ENCODE results near the gene MELTF.

The MELTF gene

GRCh38 chr3:196995027-196995426 is 34.6 kb downstream of the MELTF start:
- no peak for DNase-seq (ENCODE audit: low read depth in 4 of 4, low spot score in 1 of 4)

- no peak for DNase-seq (ENCODE audit: low read depth in 4 of 4, low spot score in 1 of 4)
Observed at GRCh38 chr3:196994056-196994455, 35.6 kb downstream of the MELTF start.

DNA sequence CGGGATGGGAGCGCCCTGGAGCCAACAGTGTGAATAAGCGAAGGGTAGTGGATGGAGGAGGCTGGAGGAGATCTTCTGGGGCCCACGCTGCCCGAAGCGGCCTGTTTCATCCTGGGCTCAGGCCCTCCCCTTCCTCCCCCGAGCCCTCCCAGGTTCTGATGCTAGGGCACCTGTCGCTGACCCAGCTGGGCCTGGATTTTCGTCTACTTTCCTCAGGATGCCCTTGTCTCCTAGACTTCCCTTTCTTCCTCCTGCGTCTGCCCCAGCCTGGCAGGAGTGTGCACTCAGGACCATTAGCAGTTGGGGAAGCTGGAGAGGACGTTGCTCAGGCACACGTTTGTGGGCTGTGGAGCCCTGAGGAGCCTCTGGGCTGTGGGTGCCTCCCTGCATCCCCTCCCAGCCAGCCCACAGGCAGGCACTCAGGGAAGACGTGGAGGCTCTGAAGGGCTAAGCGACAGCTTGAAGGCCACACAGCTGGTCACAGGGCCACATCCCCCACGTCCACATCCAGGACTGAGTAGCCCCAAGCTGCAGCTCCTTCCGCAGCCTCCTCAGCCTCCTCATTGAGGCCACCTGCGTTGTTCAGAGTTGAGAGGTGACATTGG is 37.1 kb downstream of the MELTF start:
- DNase-seq (ENCODE audit: low read depth in 4 of 4, low spot score in 1 of 4), result no peak

DNA sequence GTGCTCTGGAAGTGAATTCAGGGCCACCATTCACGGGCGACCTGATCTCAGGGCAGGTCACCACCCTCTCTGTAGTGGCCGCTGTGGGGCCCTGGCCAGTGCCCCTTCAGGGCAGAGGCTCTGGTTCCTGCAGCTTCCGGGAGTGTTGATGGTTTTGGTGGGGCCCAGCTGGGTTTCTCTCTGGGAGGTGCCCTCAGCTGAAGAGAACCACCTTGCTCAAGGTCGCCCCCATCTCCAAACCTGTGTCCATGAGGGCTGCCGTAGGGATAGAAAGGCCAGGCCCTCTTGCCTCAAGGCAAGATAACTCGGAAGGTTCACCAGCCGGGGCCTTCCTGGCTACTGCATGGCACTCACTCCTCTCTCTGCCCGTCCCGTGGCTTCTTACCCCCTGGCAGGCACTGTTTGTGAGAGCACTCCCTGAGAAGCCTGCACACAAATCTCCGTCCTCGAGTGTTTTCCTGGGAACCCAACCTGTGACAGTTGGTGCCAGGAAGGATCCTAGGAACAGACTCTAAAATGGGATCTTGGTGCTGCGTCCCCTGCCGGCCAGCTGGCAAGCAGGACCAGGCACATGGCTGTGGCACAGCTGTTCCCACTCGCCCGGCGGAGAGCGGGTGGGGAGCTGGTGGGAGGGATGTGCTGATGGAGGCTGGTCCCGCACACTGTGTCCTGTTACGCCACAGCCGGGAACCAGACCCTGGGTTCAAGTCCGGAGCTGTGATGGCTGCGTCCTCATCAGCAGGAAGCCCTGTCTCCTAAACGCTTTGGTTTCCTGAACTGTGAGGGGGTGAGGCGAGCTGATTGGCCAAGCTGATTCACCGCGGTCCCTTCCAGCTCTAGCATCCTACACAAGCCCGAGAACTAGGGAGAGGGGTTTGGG is 37.8 kb downstream of the MELTF start:
- no peak for DNase-seq (ENCODE audit: low read depth in 4 of 4, low spot score in 1 of 4)

DNA sequence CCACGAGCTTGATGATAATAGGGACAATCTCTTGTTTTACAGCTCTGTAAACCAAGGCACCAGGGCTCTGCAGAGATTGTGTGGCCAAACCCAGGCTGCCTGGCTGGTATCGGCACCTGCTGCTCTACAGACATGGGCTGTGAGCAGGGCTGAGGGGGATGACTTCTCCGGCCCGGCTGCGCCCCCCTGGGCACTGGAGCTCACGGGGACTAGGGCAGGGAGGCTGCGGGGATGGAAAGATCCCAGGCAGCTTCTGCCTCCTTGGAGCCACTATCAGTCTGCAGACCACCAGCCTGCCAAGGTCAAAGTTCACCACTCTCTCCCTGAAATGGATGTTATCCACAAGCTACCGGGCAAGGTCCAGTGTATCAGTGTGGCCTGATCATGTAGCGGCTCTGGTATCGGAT is 39.0 kb downstream of the MELTF start:
- DNase-seq (ENCODE audit: low read depth in 4 of 4, low spot score in 1 of 4), result no peak

GRCh38 chr3:196989721-196990262 is 39.8 kb downstream of the MELTF start:
- DNase-seq (ENCODE audit: low read depth in 4 of 4, low spot score in 1 of 4), result no peak

- no peak for DNase-seq (ENCODE audit: low read depth in 4 of 4, low spot score in 1 of 4)
Observed at GRCh38 chr3:196988241-196989029, 41.2 kb downstream of the MELTF start.

GRCh38 chr3:196987022-196987421 is 42.6 kb downstream of the MELTF start:
- no peak for DNase-seq (ENCODE audit: low read depth in 4 of 4, low spot score in 1 of 4)

GRCh38 chr3:196985954-196986885 is 43.4 kb downstream of the MELTF start:
- no peak for DNase-seq (ENCODE audit: low read depth in 4 of 4, low spot score in 1 of 4)

- DNase-seq (ENCODE audit: low read depth in 4 of 4, low spot score in 1 of 4), result no peak
Observed at GRCh38 chr3:196985298-196985697, 44.3 kb downstream of the MELTF start.

GRCh38 chr3:196983186-196983585 is 46.4 kb downstream of the MELTF start:
- DNase-seq (ENCODE audit: low read depth in 4 of 4, low spot score in 1 of 4), result no peak

- DNase-seq (ENCODE audit: low read depth in 4 of 4, low spot score in 1 of 4), result no peak
Observed at GRCh38 chr3:196981657-196982056, 48.0 kb downstream of the MELTF start.

DNA sequence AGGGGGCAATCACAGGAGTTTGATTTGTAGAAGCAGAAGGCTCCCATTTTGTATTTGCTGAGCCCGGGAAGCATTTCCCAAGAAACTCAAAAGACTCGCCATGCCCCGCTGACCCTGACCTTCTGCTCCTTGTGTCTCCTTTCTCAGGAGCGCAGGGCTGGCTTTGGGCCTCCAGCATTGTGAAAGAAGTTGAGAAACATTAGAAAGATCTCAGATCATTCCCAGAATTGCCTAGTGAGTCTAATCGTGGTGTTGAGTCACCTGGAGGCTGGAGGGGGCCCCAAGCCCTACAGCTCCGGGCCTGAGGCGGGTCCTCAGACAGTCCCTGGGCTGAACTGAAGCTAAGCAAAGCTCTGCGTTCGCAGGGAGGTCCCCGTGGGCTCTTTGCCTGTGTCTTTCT is 50.1 kb downstream of the MELTF start:
- DNase-seq (ENCODE audit: low read depth in 4 of 4, low spot score in 1 of 4), result no peak

- DNase-seq (ENCODE audit: low read depth in 4 of 4, low spot score in 1 of 4), result no peak
Observed at GRCh38 chr3:196976941-196977340, 52.7 kb downstream of the MELTF start.

- DNase-seq (ENCODE audit: low read depth in 4 of 4, low spot score in 1 of 4), result no peak
Observed at GRCh38 chr3:196975349-196975748, 54.3 kb downstream of the MELTF start.

DNA sequence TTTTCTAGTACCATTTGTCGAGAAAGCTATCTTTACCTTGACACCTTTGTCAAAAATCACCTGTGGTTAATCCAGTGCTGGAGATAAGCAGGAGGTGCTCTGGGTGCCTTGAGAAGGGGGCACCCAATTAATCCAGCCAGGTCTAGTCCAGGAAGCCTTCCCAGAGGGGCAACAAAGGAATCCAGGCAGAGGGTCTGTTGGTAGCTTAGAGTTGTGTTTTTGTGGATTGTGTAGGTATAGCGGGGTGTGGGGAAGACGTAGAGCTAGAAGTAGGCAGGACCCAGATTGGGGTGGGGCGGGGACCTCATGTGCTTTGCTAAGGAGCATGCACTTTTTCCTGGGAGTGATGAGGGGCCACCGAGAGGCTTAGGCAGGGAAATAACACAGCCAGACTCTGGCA is 55.0 kb downstream of the MELTF start:
- no peak for DNase-seq (ENCODE audit: low read depth in 4 of 4, low spot score in 1 of 4)

DNA sequence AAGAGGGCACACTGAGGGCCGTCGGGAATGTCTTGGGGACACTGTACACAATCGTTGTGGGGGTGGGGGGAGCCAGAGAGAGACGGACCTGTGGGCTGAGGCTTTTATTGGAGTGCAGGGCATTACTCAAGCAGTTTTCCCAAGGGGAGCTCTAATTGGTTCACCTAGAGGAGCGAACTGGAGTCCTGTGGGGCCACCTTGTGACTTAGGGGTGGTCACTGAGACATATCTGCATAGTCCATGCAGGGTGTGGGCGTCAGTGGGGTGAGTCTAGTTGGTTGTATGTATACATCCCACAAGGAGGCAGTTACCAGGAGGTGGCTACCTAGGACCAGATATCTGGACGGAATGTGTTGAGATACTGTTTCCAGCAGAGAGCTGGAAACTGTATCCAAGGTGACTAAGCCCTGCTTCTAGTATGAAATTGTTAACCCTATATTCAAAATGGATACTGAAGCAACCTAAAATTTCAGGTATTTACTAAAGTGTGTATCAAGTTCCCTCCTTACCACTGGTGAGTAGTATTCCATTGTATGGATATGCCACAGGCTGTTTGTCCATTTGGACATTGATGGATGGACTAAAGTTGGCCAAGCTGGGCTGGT is 58.4 kb downstream of the MELTF start:
- DNase-seq (ENCODE audit: low read depth in 4 of 4, low spot score in 1 of 4), result no peak

DNA sequence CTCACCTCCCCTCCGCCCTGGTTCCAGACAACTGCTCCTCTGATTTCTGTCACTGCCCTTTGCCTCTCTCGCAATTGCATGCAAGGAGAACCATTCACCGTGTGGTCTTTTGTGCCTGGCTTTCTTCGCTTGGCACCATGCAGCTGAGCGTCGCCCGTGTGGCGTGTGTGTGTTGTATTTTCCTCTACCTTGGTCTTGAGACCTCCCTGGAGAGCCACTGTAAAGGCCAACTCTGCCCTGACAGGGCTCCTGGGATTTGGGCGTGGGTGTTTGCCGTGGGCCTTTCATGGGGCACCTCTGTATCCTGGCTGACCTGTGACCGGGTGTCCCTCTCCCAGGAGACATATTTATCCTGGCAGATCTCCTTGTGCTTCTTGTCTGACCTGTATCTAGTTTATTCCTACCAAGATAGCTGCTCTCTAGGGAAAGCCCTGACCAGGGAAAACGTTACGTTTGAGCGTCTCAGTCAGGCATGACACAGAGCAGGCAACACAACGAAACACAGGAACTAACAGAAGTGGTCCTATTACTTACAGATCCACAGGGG is 59.0 kb downstream of the MELTF start:
- DNase-seq (ENCODE audit: low read depth in 4 of 4, low spot score in 1 of 4), result no peak

- peak; percentile 44 to 57 (median 46) for DNase-seq (ENCODE audit: low read depth in 4 of 4, low spot score in 1 of 4)
Observed at GRCh38 chr3:196969660-196970546, 59.7 kb downstream of the MELTF start.

Measured in stimulated activated CD4-positive, alpha-beta T cell treated with anti-CD3 and anti-CD28 coated beads, Interleukin-1b, Interleukin-23, amount 100 ng/mL, for 24 hours (primary cell).